ENCODE data around the gene CCDC73.
"Not testable (repeated sequence)": the region's sequence is repeated elsewhere in the genome, so short reads cannot be mapped to it uniquely, and the experiment has no call there.

The CCDC73 gene

DNA sequence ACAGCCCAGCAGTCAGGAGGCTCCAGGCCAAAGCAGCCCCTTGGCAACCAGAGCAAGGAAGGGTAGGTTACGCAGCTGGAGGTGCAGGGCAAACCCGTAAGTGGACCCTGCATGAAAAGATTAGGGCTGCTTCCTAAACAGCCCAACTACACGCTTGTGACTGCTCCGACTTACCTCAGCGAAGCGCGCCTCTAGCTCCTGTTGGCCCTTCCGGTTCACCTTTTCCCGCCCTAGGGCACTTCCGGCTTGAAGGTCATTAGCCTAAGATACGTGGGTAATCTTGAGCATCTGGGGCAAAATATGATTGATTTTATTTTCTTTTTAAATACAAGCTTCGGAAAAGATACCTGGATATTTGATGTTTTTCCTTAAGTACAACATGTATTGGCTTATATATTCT lies at the start of gene CCDC73:
Gene CCDC73 (minus strand): TSS at position 224 of the 400 bp plus-strand sequence. CDS start 34,419 bp downstream, outside the sequence.
- no peak for DNase-seq (ENCODE audit: low spot score)

DNA sequence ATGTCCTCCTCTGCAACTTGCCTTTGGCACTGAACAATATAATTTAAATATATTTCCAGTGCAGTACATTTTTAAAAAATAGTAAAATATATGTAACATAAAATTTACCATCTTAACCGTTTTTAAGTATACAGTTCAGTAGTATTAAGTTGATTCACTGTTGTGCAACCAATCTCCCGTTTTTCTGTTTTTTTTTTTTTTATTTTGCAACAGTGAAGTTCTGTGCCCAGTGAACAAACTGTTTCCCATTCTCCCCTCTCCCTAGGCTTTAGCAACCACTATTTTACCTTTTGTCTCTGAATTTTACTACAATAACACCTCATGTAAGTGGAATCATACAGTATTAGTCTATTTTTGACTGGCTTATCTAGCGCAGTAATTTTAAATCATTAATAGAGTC lies 49.1 kb upstream of the CCDC73 start:
- no peak for DNase-seq (ENCODE audit: low spot score)

DNA sequence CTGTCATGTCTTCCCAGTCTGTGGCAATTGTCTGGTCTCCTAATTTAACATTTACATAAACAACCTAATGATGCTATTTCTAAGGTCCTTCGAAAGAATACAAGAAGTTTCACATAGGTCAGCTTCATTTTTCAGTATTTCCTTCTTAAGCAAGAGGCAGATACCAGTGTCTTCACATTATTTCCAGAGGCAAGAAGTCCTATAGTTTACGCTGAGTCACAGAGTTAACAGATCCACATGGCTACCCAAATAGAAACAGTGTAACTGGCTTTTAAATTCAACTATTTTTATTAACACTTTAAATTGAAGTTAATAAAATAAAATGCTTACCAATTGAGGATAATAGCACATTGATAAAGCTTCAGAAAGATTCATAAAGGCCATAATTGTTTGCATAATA lies 46.1 kb upstream of the CCDC73 start:
- DNase-seq (ENCODE audit: low spot score), result no peak

DNA sequence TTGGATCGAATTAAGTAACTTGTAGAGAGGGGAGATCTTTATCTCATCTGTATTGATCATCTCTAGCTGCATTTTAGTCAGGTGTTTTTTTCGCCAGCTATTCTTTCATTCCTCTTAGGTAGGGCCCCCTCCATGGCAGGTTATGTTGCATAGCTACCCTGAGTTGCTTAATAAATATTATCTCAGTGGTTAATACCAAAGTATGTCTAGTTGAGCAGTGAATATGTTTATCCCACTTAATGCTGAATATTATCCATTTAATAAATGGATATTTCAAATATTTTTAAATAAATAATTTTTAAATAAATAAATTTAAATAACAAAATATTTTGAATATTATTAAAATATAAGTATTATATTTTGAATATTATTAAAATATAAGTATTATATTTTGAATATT lies 44.8 kb upstream of the CCDC73 start:
- DNase-seq (ENCODE audit: low spot score), result no peak

DNA sequence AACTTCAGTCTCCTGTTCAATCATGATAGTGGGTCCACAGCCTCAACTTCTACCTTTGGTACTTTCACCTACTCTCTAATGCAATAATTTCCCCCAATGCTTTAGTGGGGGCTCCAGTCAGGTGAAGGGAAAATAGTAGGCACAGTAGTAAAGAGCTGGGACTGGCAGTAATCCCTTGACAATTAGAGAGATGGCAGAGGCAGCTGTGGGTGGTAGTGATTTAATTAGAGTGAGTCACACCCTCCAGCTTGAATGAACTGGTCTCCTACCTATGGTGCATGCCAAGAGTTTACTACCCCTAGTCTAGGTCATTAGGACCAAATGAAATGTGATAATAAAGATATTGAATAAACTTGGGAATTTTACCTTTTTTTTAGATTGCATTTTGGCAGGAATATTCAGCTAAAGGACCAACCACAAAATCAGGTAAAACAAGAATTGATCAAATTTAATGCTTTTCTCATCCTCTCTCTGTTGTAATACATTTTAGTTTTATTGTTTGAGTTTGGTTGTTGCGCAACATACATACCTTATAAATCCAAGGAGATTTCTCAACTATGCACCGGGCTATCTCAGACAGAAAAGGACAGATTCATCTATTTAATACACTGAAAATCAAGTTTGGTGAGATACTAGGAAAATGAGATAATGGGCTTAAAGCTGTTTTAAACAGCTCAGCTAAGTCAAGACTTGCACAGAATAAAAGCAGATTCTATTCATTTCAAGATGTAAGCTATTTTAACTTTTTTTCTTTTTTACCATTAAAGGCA lies 44.2 kb upstream of the CCDC73 start:
- peak; percentile 78 for DNase-seq (ENCODE audit: low spot score)

GRCh38 chr11:32836946-32837345 lies 42.5 kb upstream of the CCDC73 start:
- DNase-seq (ENCODE audit: low spot score), result no peak

DNA sequence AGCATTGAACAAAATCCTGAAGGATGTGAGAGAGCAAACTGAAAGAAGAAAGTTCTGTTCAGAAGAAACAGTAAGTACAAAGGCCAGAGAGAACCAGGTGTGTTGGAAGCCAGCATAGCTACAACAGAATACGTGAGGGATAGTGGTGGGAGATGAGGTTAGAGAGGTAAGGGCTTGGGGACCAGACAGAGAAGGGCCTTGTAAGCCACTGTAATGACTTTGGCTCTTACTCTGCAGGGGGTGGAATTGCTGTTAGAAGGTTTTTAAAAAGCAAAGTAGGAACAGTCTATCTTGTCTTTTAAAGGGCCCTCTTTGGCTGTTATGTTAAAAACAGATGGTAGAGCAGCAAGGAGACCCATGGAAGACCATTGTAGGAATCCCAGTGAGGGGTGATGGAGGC lies 39.5 kb upstream of the CCDC73 start:
- no peak for DNase-seq (ENCODE audit: low spot score)

- DNase-seq (ENCODE audit: low spot score), result no peak
Observed at GRCh38 chr11:32831221-32831620, 36.8 kb upstream of the CCDC73 start.

GRCh38 chr11:32830796-32831195 lies 36.3 kb upstream of the CCDC73 start:
- no peak for DNase-seq (ENCODE audit: low spot score)

- DNase-seq (ENCODE audit: low spot score), result peak; percentile 56
Observed at GRCh38 chr11:32830413-32830738, 35.9 kb upstream of the CCDC73 start.

GRCh38 chr11:32829680-32830412 lies 35.4 kb upstream of the CCDC73 start, which contains the start of gene PRRG4:
PRRG4 (plus strand) TSS chr11:32829927; CDS start chr11:32830530, 603 bp downstream.
- peak; percentile 73 for DNase-seq (ENCODE audit: low spot score)

DNA sequence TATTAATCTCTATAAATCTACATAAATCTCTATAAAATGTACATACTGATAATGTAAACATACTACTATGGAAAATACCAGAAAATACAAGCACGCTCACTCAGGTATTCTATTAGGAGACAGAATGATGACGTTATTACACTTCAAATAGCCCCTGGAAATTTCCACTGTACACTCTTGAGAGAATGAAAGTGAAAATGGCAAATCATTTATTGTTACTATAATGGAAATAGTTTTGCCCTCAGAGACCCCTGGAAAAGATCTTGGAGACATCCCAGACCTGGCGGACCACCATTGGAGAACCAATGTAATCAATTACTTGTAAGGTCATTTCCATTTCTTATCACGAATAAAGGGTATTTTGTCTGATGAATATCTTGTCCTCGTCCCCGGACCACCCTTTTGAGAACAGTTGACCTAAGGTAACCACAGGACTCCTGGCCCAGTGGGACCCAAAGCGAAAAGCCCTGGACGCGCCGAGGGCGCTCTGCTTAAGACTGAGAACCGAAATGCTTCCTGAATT lies 34.8 kb upstream of the CCDC73 start:
- DNase-seq (ENCODE audit: low spot score), result peak; percentile 38

DNA sequence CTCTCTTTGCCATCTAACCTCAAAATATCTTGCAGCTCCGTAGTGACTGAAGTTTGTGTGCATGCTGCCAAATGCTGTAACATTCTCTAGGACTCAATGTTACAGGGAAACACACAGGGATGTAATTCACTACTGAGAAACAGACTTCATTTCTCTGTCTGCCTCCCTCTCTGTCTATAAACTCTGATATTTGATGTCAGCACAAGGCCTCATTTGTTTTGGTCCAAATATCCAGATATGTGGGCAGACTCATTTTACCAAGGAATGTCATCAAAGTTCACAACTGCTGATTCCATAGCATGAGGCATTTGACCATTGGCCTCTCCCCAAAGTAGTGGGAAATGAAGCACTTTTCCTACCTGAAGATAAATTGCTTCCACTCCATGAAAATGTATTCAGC lies 32.8 kb upstream of the CCDC73 start:
- DNase-seq (ENCODE audit: low spot score), result no peak

DNA sequence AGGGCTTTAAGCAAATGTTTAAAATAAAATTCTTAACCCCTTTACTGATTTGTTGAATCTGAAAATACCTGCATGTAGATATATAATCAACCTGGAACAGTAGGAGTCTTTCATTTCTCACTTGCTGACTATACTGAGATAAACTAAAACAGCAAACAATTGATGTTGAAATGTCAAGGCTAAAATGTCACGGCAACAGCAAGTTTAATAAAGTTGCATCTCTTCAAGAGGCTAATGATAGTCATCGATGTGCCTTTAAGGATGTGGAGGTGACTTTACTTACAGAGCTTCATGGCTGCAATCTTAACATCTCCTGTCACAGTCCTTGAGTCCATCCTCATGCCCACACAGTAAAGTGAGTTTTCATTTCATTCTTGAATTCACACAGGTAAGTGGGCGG lies 31.7 kb upstream of the CCDC73 start:
- no peak for DNase-seq (ENCODE audit: low spot score)

DNA sequence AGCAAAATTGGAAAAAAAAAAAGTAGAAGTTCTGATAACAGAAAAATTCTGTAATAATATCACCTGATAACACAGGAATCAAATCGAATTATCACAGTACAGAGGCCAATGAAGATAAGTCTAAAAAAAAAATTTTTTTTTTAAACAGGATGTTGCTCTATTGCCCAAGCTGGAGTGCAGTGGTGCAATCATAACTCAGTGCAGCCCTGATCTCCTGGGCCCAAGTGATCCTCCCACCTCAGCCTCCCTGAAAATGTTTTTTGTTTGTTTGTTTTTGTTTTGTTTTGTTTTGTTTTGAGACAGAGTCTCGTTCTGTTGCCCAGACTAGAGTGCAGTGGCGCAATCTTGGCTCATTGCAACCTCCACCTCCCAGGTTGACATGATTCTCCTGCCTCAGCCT lies 29.2 kb upstream of the CCDC73 start:
- not testable (repeated sequence) for DNase-seq (ENCODE audit: low spot score)

DNA sequence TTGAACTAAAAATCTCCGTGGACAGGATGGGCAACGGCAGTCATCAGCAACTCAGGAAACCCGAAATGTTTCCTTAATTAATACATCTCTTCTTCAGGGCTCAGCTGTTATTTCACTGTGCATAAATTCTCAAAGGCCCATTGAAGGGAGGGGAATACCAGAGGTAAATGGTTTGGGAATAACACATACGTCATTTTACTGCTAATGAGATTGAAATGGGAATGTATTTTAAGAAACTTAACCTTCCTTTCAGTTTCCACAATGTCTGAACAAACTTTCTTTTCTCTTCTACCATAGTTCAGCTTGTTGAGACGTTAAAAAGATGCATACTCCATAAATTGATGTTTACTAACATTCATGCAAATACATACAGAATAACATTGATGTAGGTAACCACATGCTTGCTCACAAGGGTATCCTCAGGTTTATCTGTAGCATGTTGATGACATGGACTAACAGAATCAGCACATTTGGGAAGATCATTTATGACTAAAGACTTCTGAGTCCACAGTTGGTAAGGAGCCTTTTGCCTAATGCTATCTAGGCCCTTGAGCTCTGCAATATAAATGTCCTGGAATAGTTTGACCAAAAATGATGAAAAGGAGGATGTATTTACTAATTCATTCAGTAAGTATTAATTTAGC lies 27.6 kb upstream of the CCDC73 start:
- DNase-seq (ENCODE audit: low spot score), result no peak

DNA sequence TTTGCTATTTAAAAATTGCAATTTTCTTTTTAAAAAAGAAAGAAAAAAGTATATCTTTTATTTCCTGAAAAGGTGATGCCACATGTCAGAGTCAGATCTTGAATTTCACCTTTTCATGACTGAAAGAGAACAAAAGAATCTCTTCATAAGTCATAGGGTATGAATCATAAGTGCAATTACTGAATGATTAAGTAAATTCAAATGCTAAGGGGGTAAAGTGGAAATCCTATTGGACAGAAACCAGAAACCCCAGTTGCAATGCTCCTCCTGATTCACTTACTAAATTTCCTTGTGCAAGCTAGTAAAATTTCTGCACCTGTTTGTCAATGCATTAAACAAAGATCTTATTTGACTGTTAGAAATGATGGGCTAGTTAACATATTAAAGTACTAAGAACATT lies 27.1 kb upstream of the CCDC73 start:
- peak; percentile 25 for DNase-seq (ENCODE audit: low spot score)

DNA sequence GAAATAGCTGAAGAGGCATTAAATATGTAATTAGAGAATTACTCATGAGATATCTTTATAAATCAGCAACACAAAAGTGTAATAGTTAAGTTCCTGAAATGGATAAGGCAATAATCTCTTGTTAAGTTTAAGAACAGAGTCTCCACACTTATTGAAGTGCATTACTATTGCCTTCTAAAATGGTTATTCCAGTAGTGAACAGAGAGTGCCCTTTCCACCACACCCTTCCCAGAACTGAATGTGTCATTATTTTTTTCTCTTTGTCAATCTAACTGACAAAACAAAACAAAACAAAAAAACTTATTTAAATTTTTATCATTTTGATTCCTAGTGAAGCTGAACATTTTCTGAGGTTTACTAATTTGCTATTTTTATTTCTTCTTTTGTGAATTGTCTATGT lies 26.0 kb upstream of the CCDC73 start:
- DNase-seq (ENCODE audit: low spot score), result no peak

DNA sequence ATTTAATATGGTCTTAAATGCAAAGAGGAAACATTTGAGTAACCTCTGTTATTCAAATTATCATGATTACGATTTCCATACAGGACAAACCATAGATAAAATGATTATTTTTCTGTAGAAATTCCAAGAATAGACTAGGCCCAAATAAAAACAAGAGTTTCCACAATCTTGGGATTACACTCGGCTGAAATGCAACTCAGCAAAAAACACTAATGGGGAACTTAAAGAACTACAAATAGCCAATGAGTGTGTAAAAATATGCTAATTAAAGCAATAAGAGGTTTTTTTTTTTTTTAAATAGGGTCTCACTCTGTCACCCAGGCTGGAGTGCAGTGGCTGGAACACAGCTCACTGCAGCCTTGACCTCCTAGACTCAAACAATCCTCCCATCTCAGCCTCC lies 24.7 kb upstream of the CCDC73 start:
- no peak for DNase-seq (ENCODE audit: low spot score)

DNA sequence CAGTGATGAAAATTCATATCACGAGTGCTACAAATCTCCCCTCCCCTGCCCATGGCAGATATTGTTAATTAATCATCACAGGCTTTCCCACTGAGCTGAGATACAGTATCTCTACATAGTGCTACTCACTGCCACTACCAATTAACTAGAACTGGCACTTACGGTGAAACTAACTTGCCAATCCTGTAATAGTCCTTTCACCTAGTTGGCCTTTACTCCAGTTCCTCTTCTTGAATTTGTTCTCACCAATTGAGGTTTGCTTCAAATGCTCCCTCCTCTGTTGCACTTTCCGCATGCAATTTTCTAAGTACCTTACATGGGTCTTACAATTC lies 23.4 kb upstream of the CCDC73 start:
- no peak for DNase-seq (ENCODE audit: low spot score)

- no peak for DNase-seq (ENCODE audit: low spot score)
Observed at GRCh38 chr11:32817181-32817851, 22.9 kb upstream of the CCDC73 start.

DNA sequence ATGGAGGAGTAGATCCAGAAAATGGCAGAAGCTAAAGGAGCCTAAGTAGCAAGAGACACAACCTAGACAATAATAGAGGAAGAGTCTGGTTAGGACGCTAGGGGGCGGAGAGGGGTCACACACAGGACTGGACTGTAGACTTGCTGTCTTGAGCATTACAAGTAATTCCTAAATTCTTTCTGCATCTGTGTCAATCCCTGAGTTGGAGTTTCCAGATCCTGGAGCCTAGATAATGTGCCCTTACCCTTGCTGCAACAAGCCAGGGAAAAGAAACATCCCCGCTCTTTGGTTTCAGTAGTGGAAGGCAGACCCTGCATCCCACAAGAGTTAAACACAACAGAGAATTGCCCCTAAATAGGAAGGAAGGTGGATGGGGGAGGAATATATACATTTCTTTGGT lies 14.9 kb upstream of the CCDC73 start:
- peak; percentile 66 for DNase-seq (ENCODE audit: low spot score)
